GM12874 (cell line): ENCODE measurements around the gene ASRGL1.

Experiments used
- TF ChIP-seq, protein P1 (sequence below): IDR thresholded peaks from 2 replicates; pipeline ENCODE4 v1.5.1; 2011; ENCODE audit warnings: low read depth, mild to moderate bottlenecking, control low read depth, low read length, moderate library complexity; ENCODE audit not compliant: insufficient read depth

Gene ASRGL1

DNA sequence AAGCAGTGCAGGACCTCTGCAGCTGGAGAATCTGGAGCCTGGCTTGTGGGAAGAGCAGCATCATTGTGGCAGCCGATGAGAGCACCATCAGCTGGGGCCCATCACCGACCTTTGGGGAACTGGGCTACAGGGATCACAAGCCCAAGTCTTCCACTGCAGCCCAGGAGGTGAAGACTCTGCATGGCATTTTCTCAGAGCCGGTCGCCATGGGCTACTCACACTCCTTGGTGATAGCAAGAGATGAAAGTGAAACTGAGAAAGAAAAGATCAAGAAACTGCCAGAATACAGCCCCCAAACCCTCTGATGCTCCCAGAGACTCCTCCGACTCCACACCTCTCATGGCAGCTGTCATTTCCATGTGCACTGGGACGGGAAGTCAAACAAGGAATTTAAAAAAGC, 35.6 kb downstream of the ASRGL1 start:
- TF ChIP-seq, protein P1, sequence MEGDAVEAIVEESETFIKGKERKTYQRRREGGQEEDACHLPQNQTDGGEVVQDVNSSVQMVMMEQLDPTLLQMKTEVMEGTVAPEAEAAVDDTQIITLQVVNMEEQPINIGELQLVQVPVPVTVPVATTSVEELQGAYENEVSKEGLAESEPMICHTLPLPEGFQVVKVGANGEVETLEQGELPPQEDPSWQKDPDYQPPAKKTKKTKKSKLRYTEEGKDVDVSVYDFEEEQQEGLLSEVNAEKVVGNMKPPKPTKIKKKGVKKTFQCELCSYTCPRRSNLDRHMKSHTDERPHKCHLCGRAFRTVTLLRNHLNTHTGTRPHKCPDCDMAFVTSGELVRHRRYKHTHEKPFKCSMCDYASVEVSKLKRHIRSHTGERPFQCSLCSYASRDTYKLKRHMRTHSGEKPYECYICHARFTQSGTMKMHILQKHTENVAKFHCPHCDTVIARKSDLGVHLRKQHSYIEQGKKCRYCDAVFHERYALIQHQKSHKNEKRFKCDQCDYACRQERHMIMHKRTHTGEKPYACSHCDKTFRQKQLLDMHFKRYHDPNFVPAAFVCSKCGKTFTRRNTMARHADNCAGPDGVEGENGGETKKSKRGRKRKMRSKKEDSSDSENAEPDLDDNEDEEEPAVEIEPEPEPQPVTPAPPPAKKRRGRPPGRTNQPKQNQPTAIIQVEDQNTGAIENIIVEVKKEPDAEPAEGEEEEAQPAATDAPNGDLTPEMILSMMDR = no peak

DNA sequence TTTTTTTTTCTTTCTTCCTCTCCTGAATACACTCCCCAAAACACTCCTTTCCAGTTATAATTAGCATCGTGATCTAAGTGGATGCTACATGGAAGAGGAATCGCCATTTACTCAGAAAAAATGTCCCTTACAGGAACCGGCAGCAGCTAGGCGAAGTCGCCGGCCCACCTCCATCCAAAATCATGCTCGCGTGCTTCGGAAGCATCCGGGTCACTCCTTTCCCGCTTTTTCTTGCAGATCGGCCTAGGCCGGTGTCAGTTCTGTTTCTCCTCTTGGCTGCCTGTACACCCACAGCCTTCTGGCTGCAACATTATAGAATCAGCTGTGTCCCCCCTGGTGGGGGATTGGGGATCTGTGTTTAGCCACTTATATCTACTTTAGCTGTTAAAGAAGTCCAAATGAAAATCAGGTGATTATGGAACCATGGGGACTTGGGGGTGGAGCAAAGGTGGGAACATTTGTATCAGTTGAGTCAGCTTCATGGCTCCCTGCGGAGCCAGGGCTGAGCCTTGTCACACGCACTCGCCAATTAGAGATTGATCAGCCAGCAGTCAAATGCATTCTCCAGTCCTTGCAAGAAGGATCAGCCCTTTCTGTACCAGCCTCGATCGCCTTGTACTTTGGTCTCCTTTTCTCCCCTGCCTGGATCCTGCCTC, 36.3 kb downstream of the ASRGL1 start:
- TF ChIP-seq, protein P1 = no peak

DNA sequence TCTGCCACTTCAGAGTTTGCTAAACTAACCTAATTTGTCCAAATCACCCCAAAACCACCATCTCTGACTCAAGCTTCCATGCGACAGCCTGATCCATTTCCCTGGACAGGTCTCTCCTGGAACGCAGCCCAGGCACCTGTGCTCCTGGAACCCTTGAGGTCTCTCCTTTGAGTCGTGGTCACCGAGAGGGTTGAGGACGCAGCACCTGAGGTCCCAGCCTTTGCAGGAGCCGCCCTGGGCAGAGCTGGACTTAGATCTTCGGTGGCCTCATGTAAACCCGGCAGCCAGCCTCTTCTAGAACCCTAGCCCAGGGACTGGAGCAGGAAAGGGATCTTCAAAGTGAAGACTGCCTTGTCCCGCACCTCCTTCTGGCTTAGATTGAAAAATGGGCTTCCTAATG, 37.6 kb downstream of the ASRGL1 start:
- TF ChIP-seq, protein P1 = no peak

DNA sequence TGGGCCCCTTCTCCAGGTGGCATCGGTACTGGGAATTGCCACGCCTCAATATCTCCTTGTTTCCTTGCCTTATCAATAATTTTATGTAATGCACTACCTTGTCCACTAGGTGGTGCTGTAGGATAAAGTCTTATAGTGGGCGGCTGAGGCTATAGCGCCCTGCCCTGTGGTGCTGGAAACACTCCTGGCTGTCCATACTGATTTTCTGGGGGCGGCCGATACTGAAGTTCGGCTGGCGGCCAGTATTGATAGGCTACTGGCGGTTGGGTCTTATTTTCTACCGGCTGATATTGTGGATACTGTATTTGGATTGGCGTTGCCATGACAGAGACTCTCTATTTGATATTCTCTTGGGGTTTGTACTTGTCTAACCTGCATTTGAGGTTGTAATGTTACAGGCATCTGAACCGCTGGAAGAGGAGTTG, 43.6 kb downstream of the ASRGL1 start:
- TF ChIP-seq, protein P1 = peak; percentile 59

DNA sequence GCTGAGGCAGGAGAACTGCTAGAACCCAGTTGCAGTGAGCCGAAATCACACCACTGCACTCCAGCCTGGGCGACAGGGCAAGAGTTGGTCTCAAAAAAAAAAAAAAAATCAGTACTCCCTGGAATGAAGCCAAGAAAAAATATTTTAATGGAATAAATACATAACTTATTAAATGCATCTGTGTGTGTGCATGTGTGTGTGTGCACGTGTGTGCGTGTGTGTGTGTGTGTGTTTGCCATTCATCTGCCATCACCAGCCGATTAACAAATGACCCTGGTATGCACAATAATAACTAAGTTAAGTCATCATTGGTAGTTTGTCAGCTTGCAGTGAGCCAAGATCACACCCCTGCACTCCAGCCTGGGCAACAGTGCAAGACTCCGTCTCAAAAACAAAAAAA, 46.6 kb downstream of the ASRGL1 start:
- TF ChIP-seq, protein P1 = no peak

DNA sequence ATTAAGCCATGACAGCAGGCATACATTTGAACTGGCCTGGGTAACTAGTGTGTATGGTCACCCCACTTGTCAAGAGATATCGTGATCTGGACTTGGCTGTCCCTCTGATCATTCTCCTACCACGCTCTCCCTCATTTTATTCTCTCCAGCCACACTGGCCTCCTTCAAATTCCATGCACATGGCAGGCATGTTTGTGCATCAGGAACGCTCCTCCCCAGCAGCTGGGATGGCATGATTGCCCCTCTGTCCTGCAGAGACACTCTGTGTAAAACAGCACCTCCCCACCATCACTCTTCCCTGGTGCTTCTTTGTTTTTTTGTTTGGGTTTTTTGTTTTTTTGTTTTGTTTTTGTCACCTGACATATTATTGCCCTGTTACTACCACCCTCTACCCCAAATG, 50.1 kb downstream of the ASRGL1 start:
- TF ChIP-seq, protein P1 = no peak

DNA sequence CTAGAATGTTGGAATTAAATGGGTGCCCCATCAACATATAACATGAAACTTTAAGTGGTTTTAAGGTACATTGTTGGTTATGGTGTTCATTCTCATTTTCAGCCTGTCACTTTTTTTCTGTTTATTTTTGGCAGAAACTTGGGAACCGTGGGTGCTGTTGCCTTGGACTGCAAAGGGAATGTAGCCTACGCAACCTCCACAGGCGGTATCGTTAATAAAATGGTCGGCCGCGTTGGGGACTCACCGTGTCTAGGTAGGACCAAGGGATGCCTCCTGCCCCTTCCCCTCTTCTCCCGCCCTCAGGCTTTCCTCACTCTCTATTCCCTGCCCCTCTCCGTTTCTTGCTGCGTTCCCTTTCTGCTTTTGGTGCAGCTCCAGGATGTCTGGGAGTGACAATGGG, 51.8 kb downstream of the ASRGL1 start:
- TF ChIP-seq, protein P1 = no peak
